H1 (cell line): Measurements from ENCODE around the gene HINT3. TPM values are rescaled to one million over a fixed set of nuclear protein-coding genes. Genes with fewer than 3 reads are reported as not detected.

Experiments used
- polyA plus RNA-seq, 7 experiments: library from polyadenylated mRNA; depleted of rRNA in 3 of 7; stranded (reverse) in 5 of 7; unstranded in 2 of 7; fragments of >200 nt in 5 of 7; fragments of 200-250 nt in 2 of 7; gene quantifications; 1 replicate in 5 of 7; 2 replicates in 1 of 7; 4 replicates in 1 of 7; pipeline versions ENCODE4 v1.2.1 to v1.2.3, GENCODE V29; 2011 to 2013; ENCODE audit warnings: missing spikeins in 2 of 7, mixed read lengths in 2 of 7
- total RNA-seq: library from RNA; stranded (reverse); fragmentation: NEBNext Ultra II Directional; extraction: Animal tissue kit (Norgen Biotek cat#: 25700); gene quantifications from 2 replicates; pipeline ENCODE4 v1.2.1, GENCODE V29; 2021
- TF ChIP-seq, protein P1 (sequence below): fragments of 300-600 bp; sonication (generic); IDR thresholded peaks from 2 replicates; pipeline ENCODE4 v1.7.1; 2012; ENCODE audit warnings: low read length, moderate library complexity, mild to moderate bottlenecking, inconsistent platforms; ENCODE audit not compliant: insufficient replicate concordance

Gene HINT3
- total and polyA plus RNA-seq, 2 of the 8 experiments (the other 6 are each of a cell fraction or from before 2014, with no cell fraction given): 1.2 to 7.8 TPM

DNA sequence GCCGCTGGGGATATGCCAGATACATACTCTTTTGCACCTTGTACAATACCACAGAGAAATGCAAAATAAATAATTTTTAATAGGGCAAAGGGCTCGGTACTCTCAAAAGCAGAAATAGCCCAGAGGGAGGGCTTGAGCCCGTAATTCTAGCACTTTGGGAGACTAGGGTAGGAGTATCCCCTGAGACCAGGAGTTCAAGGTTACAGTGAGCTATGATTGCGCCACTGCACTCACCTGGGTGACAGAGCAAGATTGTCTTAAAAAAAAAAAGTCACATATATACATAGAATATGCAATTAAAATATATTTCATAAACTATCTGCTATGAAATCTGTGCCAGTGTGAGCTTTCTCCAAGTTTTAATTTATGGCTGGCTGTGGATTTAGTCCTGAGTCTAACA, 29.0 kb downstream of the HINT3 start (continued):
- TF ChIP-seq, protein P1, sequence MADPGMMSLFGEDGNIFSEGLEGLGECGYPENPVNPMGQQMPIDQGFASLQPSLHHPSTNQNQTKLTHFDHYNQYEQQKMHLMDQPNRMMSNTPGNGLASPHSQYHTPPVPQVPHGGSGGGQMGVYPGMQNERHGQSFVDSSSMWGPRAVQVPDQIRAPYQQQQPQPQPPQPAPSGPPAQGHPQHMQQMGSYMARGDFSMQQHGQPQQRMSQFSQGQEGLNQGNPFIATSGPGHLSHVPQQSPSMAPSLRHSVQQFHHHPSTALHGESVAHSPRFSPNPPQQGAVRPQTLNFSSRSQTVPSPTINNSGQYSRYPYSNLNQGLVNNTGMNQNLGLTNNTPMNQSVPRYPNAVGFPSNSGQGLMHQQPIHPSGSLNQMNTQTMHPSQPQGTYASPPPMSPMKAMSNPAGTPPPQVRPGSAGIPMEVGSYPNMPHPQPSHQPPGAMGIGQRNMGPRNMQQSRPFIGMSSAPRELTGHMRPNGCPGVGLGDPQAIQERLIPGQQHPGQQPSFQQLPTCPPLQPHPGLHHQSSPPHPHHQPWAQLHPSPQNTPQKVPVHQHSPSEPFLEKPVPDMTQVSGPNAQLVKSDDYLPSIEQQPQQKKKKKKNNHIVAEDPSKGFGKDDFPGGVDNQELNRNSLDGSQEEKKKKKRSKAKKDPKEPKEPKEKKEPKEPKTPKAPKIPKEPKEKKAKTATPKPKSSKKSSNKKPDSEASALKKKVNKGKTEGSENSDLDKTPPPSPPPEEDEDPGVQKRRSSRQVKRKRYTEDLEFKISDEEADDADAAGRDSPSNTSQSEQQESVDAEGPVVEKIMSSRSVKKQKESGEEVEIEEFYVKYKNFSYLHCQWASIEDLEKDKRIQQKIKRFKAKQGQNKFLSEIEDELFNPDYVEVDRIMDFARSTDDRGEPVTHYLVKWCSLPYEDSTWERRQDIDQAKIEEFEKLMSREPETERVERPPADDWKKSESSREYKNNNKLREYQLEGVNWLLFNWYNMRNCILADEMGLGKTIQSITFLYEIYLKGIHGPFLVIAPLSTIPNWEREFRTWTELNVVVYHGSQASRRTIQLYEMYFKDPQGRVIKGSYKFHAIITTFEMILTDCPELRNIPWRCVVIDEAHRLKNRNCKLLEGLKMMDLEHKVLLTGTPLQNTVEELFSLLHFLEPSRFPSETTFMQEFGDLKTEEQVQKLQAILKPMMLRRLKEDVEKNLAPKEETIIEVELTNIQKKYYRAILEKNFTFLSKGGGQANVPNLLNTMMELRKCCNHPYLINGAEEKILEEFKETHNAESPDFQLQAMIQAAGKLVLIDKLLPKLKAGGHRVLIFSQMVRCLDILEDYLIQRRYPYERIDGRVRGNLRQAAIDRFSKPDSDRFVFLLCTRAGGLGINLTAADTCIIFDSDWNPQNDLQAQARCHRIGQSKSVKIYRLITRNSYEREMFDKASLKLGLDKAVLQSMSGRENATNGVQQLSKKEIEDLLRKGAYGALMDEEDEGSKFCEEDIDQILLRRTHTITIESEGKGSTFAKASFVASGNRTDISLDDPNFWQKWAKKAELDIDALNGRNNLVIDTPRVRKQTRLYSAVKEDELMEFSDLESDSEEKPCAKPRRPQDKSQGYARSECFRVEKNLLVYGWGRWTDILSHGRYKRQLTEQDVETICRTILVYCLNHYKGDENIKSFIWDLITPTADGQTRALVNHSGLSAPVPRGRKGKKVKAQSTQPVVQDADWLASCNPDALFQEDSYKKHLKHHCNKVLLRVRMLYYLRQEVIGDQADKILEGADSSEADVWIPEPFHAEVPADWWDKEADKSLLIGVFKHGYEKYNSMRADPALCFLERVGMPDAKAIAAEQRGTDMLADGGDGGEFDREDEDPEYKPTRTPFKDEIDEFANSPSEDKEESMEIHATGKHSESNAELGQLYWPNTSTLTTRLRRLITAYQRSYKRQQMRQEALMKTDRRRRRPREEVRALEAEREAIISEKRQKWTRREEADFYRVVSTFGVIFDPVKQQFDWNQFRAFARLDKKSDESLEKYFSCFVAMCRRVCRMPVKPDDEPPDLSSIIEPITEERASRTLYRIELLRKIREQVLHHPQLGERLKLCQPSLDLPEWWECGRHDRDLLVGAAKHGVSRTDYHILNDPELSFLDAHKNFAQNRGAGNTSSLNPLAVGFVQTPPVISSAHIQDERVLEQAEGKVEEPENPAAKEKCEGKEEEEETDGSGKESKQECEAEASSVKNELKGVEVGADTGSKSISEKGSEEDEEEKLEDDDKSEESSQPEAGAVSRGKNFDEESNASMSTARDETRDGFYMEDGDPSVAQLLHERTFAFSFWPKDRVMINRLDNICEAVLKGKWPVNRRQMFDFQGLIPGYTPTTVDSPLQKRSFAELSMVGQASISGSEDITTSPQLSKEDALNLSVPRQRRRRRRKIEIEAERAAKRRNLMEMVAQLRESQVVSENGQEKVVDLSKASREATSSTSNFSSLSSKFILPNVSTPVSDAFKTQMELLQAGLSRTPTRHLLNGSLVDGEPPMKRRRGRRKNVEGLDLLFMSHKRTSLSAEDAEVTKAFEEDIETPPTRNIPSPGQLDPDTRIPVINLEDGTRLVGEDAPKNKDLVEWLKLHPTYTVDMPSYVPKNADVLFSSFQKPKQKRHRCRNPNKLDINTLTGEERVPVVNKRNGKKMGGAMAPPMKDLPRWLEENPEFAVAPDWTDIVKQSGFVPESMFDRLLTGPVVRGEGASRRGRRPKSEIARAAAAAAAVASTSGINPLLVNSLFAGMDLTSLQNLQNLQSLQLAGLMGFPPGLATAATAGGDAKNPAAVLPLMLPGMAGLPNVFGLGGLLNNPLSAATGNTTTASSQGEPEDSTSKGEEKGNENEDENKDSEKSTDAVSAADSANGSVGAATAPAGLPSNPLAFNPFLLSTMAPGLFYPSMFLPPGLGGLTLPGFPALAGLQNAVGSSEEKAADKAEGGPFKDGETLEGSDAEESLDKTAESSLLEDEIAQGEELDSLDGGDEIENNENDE: no peak
